Measurements from ENCODE around the gene WHAMM.
"Not testable (repeated sequence)": the region's sequence is repeated elsewhere in the genome, so short reads cannot be mapped to it uniquely, and the experiment has no call there.

Gene WHAMM

GRCh38 chr15:82850731-82851130 is 41.3 kb downstream of the WHAMM start:
- no peak overlapping the region for H3K27ac Mint-ChIP-seq (ENCODE audit: low read depth)
- peaks cover 1% of the 10 kb centered on the region for H3K36me3 Mint-ChIP-seq (ENCODE audit: insufficient read depth)
- DNase-seq (ENCODE audit: low spot score in 2 of 2), result no peak
- H3K4me3 Mint-ChIP-seq, result no peak overlapping the region
- H3K4me1 Mint-ChIP-seq, result no peaks in the 10 kb centered on the region
- ATAC-seq (replicated peaks; ENCODE audit: extremely low read depth, poor library complexity, severe bottlenecking), result no peak
- no peaks in the 10 kb centered on the region for H3K9me3 Mint-ChIP-seq
- no peaks in the 10 kb centered on the region for H3K27me3 Mint-ChIP-seq

- ATAC-seq (replicated peaks; ENCODE audit: extremely low read depth, poor library complexity, severe bottlenecking) (no peak), DNase-seq (ENCODE audit: low spot score in 2 of 2) (no peak)
- no peak overlapping the region for H3K4me3 Mint-ChIP-seq
- peaks cover 1% of the 10 kb centered on the region for H3K36me3 Mint-ChIP-seq (ENCODE audit: insufficient read depth)
- H3K27ac Mint-ChIP-seq (ENCODE audit: low read depth), result no peak overlapping the region
- H3K9me3 Mint-ChIP-seq, result no peaks in the 10 kb centered on the region
- no peaks in the 10 kb centered on the region for H3K27me3 Mint-ChIP-seq
- H3K4me1 Mint-ChIP-seq, result no peaks in the 10 kb centered on the region
These were observed 42.0 kb downstream of the WHAMM start for GRCh38 chr15:82851306-82851850.

GRCh38 chr15:82851981-82852511 is 42.6 kb downstream of the WHAMM start:
- Mint-ChIP-seq H3K36me3 (ENCODE audit: insufficient read depth) (peaks cover under 1% of the 10 kb centered on the region), H3K27me3 (no peaks in the 10 kb centered on the region), H3K4me1 (no peaks in the 10 kb centered on the region), H3K4me3 (no peak overlapping the region), H3K9me3 (no peaks in the 10 kb centered on the region), H3K27ac (ENCODE audit: low read depth) (no peak overlapping the region)
- ATAC-seq (replicated peaks; ENCODE audit: extremely low read depth, poor library complexity, severe bottlenecking) (no peak), DNase-seq (ENCODE audit: low spot score in 2 of 2) (no peak)

- DNase-seq (ENCODE audit: low spot score in 2 of 2), result no peak
- H3K4me3 Mint-ChIP-seq, result no peak overlapping the region
- H3K27me3 Mint-ChIP-seq, result no peaks in the 10 kb centered on the region
- no peaks in the 10 kb centered on the region for H3K4me1 Mint-ChIP-seq
- H3K36me3 Mint-ChIP-seq (ENCODE audit: insufficient read depth), result no peaks in the 10 kb centered on the region
- no peaks in the 10 kb centered on the region for H3K9me3 Mint-ChIP-seq
- no peak overlapping the region for H3K27ac Mint-ChIP-seq (ENCODE audit: low read depth)
- ATAC-seq (replicated peaks; ENCODE audit: extremely low read depth, poor library complexity, severe bottlenecking), result no peak
These were observed 43.6 kb downstream of the WHAMM start for GRCh38 chr15:82852941-82853561.

GRCh38 chr15:82854554-82854953 is 45.1 kb downstream of the WHAMM start:
- Mint-ChIP-seq H3K27ac (ENCODE audit: low read depth) (no peak overlapping the region), H3K4me1 (no peaks in the 10 kb centered on the region), H3K27me3 (no peaks in the 10 kb centered on the region), H3K36me3 (ENCODE audit: insufficient read depth) (peaks cover 1% of the 10 kb centered on the region), H3K4me3 (no peak overlapping the region), H3K9me3 (no peaks in the 10 kb centered on the region)
- DNase-seq (ENCODE audit: low spot score in 2 of 2) (no peak), ATAC-seq (replicated peaks; ENCODE audit: extremely low read depth, poor library complexity, severe bottlenecking) (no peak)

- Mint-ChIP-seq H3K4me3 (no peak overlapping the region), H3K27ac (ENCODE audit: low read depth) (no peak overlapping the region), H3K36me3 (ENCODE audit: insufficient read depth) (peaks cover 1% of the 10 kb centered on the region), H3K9me3 (no peaks in the 10 kb centered on the region), H3K27me3 (no peaks in the 10 kb centered on the region), H3K4me1 (no peaks in the 10 kb centered on the region)
- no peak for ATAC-seq (replicated peaks; ENCODE audit: extremely low read depth, poor library complexity, severe bottlenecking)
- no peak for DNase-seq (ENCODE audit: low spot score in 2 of 2)
These were observed 46.1 kb downstream of the WHAMM start for GRCh38 chr15:82855286-82856100.

- H3K27me3 Mint-ChIP-seq, result no peaks in the 10 kb centered on the region
- DNase-seq (ENCODE audit: low spot score in 2 of 2) (no peak), ATAC-seq (replicated peaks; ENCODE audit: extremely low read depth, poor library complexity, severe bottlenecking) (no peak)
- no peak overlapping the region for H3K4me3 Mint-ChIP-seq
- H3K27ac Mint-ChIP-seq (ENCODE audit: low read depth), result no peak overlapping the region
- H3K9me3 Mint-ChIP-seq, result no peaks in the 10 kb centered on the region
- H3K4me1 Mint-ChIP-seq, result no peaks in the 10 kb centered on the region
- peaks cover 1% of the 10 kb centered on the region for H3K36me3 Mint-ChIP-seq (ENCODE audit: insufficient read depth)
These were observed 47.2 kb downstream of the WHAMM start for GRCh38 chr15:82856397-82857170.

- peaks cover 1% of the 10 kb centered on the region for H3K36me3 Mint-ChIP-seq (ENCODE audit: insufficient read depth)
- H3K4me1 Mint-ChIP-seq, result no peaks in the 10 kb centered on the region
- H3K27ac Mint-ChIP-seq (ENCODE audit: low read depth), result no peak overlapping the region
- DNase-seq (ENCODE audit: low spot score in 2 of 2) (no peak), ATAC-seq (replicated peaks; ENCODE audit: extremely low read depth, poor library complexity, severe bottlenecking) (no peak)
- no peaks in the 10 kb centered on the region for H3K9me3 Mint-ChIP-seq
- no peak overlapping the region for H3K4me3 Mint-ChIP-seq
- H3K27me3 Mint-ChIP-seq, result no peaks in the 10 kb centered on the region
These were observed 49.5 kb downstream of the WHAMM start for GRCh38 chr15:82858932-82859331.

- H3K4me3 Mint-ChIP-seq, result no peak overlapping the region
- no peaks in the 10 kb centered on the region for H3K9me3 Mint-ChIP-seq
- no peak for DNase-seq (ENCODE audit: low spot score in 2 of 2)
- no peaks in the 10 kb centered on the region for H3K4me1 Mint-ChIP-seq
- H3K36me3 Mint-ChIP-seq (ENCODE audit: insufficient read depth), result peaks cover 1% of the 10 kb centered on the region
- no peak for ATAC-seq (replicated peaks; ENCODE audit: extremely low read depth, poor library complexity, severe bottlenecking)
- H3K27me3 Mint-ChIP-seq, result no peaks in the 10 kb centered on the region
- H3K27ac Mint-ChIP-seq (ENCODE audit: low read depth), result no peak overlapping the region
These were observed 53.5 kb downstream of the WHAMM start for GRCh38 chr15:82862886-82863285.

- Mint-ChIP-seq H3K27me3 (peaks cover 9% of the 10 kb centered on the region), H3K36me3 (ENCODE audit: insufficient read depth) (no peaks in the 10 kb centered on the region), H3K9me3 (no peaks in the 10 kb centered on the region), H3K4me1 (no peaks in the 10 kb centered on the region), H3K27ac (ENCODE audit: low read depth) (no peak overlapping the region), H3K4me3 (no peak overlapping the region)
- ATAC-seq (replicated peaks; ENCODE audit: extremely low read depth, poor library complexity, severe bottlenecking), result no peak
- no peak for DNase-seq (ENCODE audit: low spot score in 2 of 2)
These were observed 55.5 kb downstream of the WHAMM start for GRCh38 chr15:82864967-82865366.

GRCh38 chr15:82865581-82865980 is 56.2 kb downstream of the WHAMM start:
- not testable (repeated sequence) for H3K4me3 Mint-ChIP-seq; DNase-seq (ENCODE audit: low spot score in 2 of 2); H3K27me3 Mint-ChIP-seq; H3K4me1 Mint-ChIP-seq; H3K27ac Mint-ChIP-seq (ENCODE audit: low read depth); H3K9me3 Mint-ChIP-seq; ATAC-seq (replicated peaks; ENCODE audit: extremely low read depth, poor library complexity, severe bottlenecking); H3K36me3 Mint-ChIP-seq (ENCODE audit: insufficient read depth)

GRCh38 chr15:82865981-82866380 is 56.6 kb downstream of the WHAMM start:
- DNase-seq (ENCODE audit: low spot score in 2 of 2); H3K4me3 Mint-ChIP-seq: not testable (repeated sequence)

More at GRCh38 chr15:82865981-82866380, 56.6 kb downstream of the WHAMM start:
- H3K36me3 Mint-ChIP-seq (ENCODE audit: insufficient read depth); H3K27ac Mint-ChIP-seq (ENCODE audit: low read depth); H3K9me3 Mint-ChIP-seq; H3K4me1 Mint-ChIP-seq; H3K27me3 Mint-ChIP-seq; ATAC-seq (replicated peaks; ENCODE audit: extremely low read depth, poor library complexity, severe bottlenecking): not testable (repeated sequence)

Data from central memory CD8-positive, alpha-beta T cell (primary cell).